Measurements from ENCODE around the gene SSTR5.

The SSTR5 gene

GRCh38 chr16:1122398-1122765, 49.8 kb downstream of the SSTR5 start:
- no peak for DNase-seq (ENCODE audit: low read depth in 2 of 2)

GRCh38 chr16:1123525-1124230, 51.1 kb downstream of the SSTR5 start:
- DNase-seq (ENCODE audit: low read depth in 2 of 2) = no peak

- no peak for DNase-seq (ENCODE audit: low read depth in 2 of 2)
Observed at GRCh38 chr16:1124291-1124690, 51.7 kb downstream of the SSTR5 start.

DNA sequence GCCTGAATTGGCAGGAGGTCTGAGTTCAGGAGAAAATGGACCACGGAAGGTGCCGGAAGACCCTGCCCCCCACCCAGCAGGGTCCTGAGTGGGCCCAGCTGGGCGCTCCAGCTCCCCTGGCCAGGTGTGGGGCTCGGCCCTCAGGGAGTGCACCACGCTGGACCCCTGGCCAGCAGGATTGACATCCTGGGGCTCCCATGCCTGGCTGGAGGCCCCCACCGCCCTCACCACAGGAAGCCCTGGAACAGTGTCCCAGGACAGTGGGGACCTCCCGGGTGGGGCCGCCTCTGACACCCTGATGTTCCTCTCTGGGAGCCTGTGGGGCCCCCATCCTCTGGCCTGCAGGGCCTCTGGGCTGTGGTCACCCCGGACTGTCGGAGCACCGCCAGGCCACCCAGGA, 52.2 kb downstream of the SSTR5 start:
- no peak for DNase-seq (ENCODE audit: low read depth in 2 of 2)

GRCh38 chr16:1125471-1125870, 52.9 kb downstream of the SSTR5 start:
- DNase-seq (ENCODE audit: low read depth in 2 of 2) = no peak

GRCh38 chr16:1126044-1126443, 53.5 kb downstream of the SSTR5 start:
- no peak for DNase-seq (ENCODE audit: low read depth in 2 of 2)

GRCh38 chr16:1126586-1126985, 54.0 kb downstream of the SSTR5 start:
- no peak for DNase-seq (ENCODE audit: low read depth in 2 of 2)

DNA sequence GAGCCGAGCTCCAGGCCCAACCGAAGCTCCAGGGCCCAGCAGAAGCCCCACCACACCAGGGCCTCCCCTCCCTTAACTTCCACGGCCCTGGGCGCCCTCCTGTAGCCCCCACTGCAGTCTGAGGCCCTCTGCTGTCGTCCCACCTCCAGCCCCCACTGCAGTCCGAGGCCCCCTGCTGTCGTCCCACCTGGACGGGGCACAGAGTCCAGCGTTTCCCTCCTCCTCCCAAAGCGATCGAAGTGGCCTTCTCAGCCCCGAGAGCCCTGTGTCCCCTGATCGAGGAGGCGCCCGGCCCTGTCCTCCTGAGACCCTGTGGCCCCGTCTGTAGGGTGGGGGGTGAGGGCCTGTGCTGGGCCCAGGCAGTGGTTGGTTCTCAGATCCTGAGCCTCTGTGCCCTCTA, 54.6 kb downstream of the SSTR5 start:
- no peak for DNase-seq (ENCODE audit: low read depth in 2 of 2)

DNA sequence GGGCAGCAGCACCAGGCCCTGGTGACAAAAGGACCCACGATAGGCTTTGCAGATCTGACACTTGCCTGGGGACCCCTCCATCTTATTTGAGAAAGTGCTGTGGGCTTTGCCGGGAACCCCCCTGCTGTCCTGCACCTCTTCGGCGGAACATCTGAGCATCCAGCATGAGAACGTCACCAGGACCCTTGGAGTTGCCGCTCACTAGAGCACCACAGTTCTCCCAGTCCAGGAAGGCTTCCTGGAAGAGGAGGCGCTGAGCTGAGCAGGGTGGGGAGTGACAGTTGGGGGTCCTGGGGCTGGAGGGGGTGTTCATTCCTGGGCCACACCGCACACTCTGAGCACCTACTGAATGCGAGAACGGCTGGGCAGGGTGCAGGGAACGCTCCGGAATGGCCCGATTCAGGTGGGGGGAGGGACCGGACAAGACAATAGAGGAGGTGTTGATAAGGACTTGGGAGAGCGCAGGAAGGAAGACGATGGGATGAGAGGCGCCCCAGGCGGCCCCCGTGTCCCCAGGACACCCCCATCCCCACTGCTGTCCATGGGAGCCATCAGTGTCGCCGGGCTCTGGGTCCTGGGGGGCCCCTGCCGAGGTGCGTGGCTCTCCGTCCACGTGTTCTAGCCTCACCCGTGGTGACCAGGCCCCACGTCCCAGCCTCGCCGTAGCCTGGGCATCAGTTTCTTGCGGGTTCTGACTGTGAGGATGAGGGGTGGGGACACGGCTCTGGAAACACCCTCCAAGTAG, 55.6 kb downstream of the SSTR5 start:
- DNase-seq (ENCODE audit: low read depth in 2 of 2) = no peak

- no peak for DNase-seq (ENCODE audit: low read depth in 2 of 2)
Observed at GRCh38 chr16:1129106-1129960, 56.8 kb downstream of the SSTR5 start.

- no peak for DNase-seq (ENCODE audit: low read depth in 2 of 2)
Observed at GRCh38 chr16:1130382-1130781, 57.8 kb downstream of the SSTR5 start.

Data from stimulated activated CD4-positive, alpha-beta T cell treated with anti-CD3 and anti-CD28 coated beads, Interleukin-1b, Interleukin-23, amount 100 ng/mL, for 1 hour (primary cell).